Osteocyte (in vitro differentiated cells): ENCODE results near the gene ZG16B. TPM values are rescaled to one million over a fixed set of nuclear protein-coding genes. Genes with fewer than 3 reads are reported as not detected.

Experiments used
- DNase-seq: peaks from one replicate; pipeline ENCODE4 v3.0.0; 2021; ENCODE audit warnings: mixed read lengths; ENCODE audit not compliant: unreplicated experiment; ENCODE audit errors: extremely low spot score
- H3K27ac Mint-ChIP-seq: one replicate; pipeline ENCODE4 v1.8.0; 2021; ENCODE audit warnings: mild to moderate bottlenecking, mixed read lengths; ENCODE audit not compliant: unreplicated experiment
- H3K27me3 Mint-ChIP-seq: one replicate; pipeline ENCODE4 v1.8.0; 2021; ENCODE audit warnings: mixed read lengths; ENCODE audit not compliant: unreplicated experiment
- H3K36me3 Mint-ChIP-seq: one replicate; pipeline ENCODE4 v1.8.0; 2021; ENCODE audit warnings: mixed read lengths; ENCODE audit not compliant: unreplicated experiment
- H3K4me1 Mint-ChIP-seq: one replicate; pipeline ENCODE4 v1.8.0; 2021; ENCODE audit warnings: mixed read lengths; ENCODE audit not compliant: unreplicated experiment
- H3K4me3 Mint-ChIP-seq: one replicate; pipeline ENCODE4 v1.8.0; 2021; ENCODE audit warnings: mild to moderate bottlenecking, moderate library complexity, mixed read lengths; ENCODE audit not compliant: unreplicated experiment
- H3K9me3 Mint-ChIP-seq: one replicate; pipeline ENCODE4 v1.8.0; 2021; ENCODE audit warnings: mixed read lengths; ENCODE audit not compliant: unreplicated experiment
- CTCF ChIP-seq: fragments of 200-600 bp; sonication (generic); IDR thresholded peaks from 2 replicates; pipeline ENCODE4 v1.5.0; 2021; ENCODE audit warnings: antibody characterized with exemption, mild to moderate bottlenecking, moderate library complexity
- total RNA-seq: library from RNA; stranded (reverse); gene quantifications from 2 replicates; pipeline ENCODE4 v1.2.1, GENCODE V29; 2021

ZG16B gene
- total RNA-seq, 1 donor from 2014 or later: not detected

- Mint-ChIP-seq H3K27ac (peak overlapping the region; percentile 70), H3K27me3 (no peaks in the 10 kb centered on the region), H3K4me1 (peaks cover 14% of the 10 kb centered on the region), H3K36me3 (no peaks in the 10 kb centered on the region), H3K9me3 (no peaks in the 10 kb centered on the region), H3K4me3 (no peak overlapping the region)
- no peak for TF ChIP-seq CTCF
- DNase-seq: no peak
Measured at GRCh38 chr16:2835638-2836493, 5.8 kb downstream of the ZG16B start.

- Mint-ChIP-seq H3K36me3 (no peaks in the 10 kb centered on the region), H3K9me3 (no peaks in the 10 kb centered on the region), H3K27me3 (no peaks in the 10 kb centered on the region), H3K4me3 (no peak overlapping the region), H3K4me1 (peaks cover 14% of the 10 kb centered on the region), H3K27ac (no peak overlapping the region)
- no peak for TF ChIP-seq CTCF
- no peak for DNase-seq
Measured at GRCh38 chr16:2836646-2837508, 6.8 kb downstream of the ZG16B start.

GRCh38 chr16:2838928-2839327, 8.8 kb downstream of the ZG16B start:
- no peaks in the 10 kb centered on the region for H3K9me3 Mint-ChIP-seq
- H3K36me3 Mint-ChIP-seq: no peaks in the 10 kb centered on the region
- no peaks in the 10 kb centered on the region for H3K27me3 Mint-ChIP-seq
- H3K4me3 Mint-ChIP-seq: no peak overlapping the region
- TF ChIP-seq CTCF: peak; percentile 74
- DNase-seq: no peak
- peaks cover 14% of the 10 kb centered on the region for H3K4me1 Mint-ChIP-seq
- no peak overlapping the region for H3K27ac Mint-ChIP-seq

- Mint-ChIP-seq H3K27ac (no peak overlapping the region), H3K4me1 (peaks cover 11% of the 10 kb centered on the region)
- no peak for DNase-seq
Measured at GRCh38 chr16:2839650-2840450, 9.7 kb downstream of the ZG16B start.

More at GRCh38 chr16:2839650-2840450, 9.7 kb downstream of the ZG16B start:
- no peaks in the 10 kb centered on the region for H3K36me3 Mint-ChIP-seq
- no peaks in the 10 kb centered on the region for H3K9me3 Mint-ChIP-seq
- TF ChIP-seq CTCF: no peak
- H3K27me3 Mint-ChIP-seq: peaks cover 7% of the 10 kb centered on the region
- no peak overlapping the region for H3K4me3 Mint-ChIP-seq
